Measurements from ENCODE around the gene AGMO.

The AGMO gene

DNA sequence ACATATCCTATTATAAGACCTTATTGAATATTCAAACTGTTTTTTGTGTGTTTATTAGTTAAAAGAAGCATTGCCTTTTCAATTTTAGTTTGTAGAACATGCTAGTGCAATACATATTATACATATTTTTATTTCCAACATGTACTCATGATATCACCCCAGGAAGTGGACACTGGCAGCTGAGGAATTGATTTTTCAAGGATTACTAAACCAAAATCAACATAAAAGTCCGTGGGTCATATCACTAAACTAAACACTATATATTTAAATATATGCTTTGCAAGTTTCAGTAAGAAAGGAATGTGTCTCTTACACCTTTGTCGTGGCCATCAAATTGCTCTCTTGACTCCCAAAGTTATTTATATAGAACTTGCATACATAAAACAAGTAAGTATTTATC, 185.2 kb downstream of the AGMO start:
- no peaks in the 10 kb centered on the region for H3K79me2 ChIP-seq
- no peaks in the 10 kb centered on the region for H3K27me3 ChIP-seq (ENCODE audit: control insufficient read depth, insufficient read depth, low read length)
- no peak overlapping the region for H2AFZ ChIP-seq
- H3K9me3 ChIP-seq (ENCODE audit: control insufficient read depth, low read length), result no peaks in the 10 kb centered on the region
- no peak overlapping the region for H3K4me2 ChIP-seq (ENCODE audit: low read length)
- no peaks in the 10 kb centered on the region for H3K4me1 ChIP-seq
- no peak overlapping the region for H3K27ac ChIP-seq
- H3K9ac ChIP-seq, result no peak overlapping the region
- H3K36me3 ChIP-seq (ENCODE audit: control insufficient read depth, insufficient read depth, low read length), result no peaks in the 10 kb centered on the region
- no peak overlapping the region for H3K4me3 ChIP-seq (ENCODE audit: low read depth, low read length)
- no peak for TF ChIP-seq CTCF (IDR thresholded peaks at IDR 0.05)

DNA sequence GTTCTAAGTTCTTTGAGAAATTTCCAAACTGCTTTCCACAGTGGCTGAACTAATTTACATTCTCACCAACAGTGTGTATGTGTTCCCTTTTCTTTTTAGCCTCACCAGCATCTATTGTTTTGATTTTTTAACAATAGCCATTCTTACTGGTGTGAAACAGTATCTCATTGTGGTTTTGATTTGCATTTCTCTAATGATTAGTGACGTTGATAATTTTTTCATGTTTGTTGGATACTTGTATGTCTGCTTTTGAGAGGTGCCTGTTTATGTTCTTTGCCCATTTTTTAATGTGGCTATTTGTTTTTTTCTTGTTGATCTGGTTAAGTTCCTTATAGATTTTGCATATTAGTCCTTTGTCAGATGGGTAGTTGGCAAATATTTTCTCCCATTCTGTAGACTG, 191.4 kb downstream of the AGMO start:
- Histone ChIP-seq H3K9me3 (ENCODE audit: control insufficient read depth, low read length) (no peaks in the 10 kb centered on the region), H3K79me2 (no peaks in the 10 kb centered on the region), H3K4me2 (ENCODE audit: low read length) (no peak overlapping the region), H3K4me1 (no peaks in the 10 kb centered on the region), H3K4me3 (ENCODE audit: low read depth, low read length) (no peak overlapping the region), H3K36me3 (ENCODE audit: control insufficient read depth, insufficient read depth, low read length) (no peaks in the 10 kb centered on the region), H3K27me3 (ENCODE audit: control insufficient read depth, insufficient read depth, low read length) (no peaks in the 10 kb centered on the region), H3K27ac (no peak overlapping the region), H2AFZ (no peak overlapping the region), H3K9ac (no peak overlapping the region)
- no peak for TF ChIP-seq CTCF (IDR thresholded peaks at IDR 0.05)

GRCh38 chr7:15368653-15369052, 193.2 kb downstream of the AGMO start:
- H3K27me3 ChIP-seq (ENCODE audit: control insufficient read depth, insufficient read depth, low read length), result no peaks in the 10 kb centered on the region
- no peak overlapping the region for H3K27ac ChIP-seq
- no peaks in the 10 kb centered on the region for H3K79me2 ChIP-seq
- no peak overlapping the region for H2AFZ ChIP-seq
- no peak overlapping the region for H3K4me2 ChIP-seq (ENCODE audit: low read length)
- no peaks in the 10 kb centered on the region for H3K36me3 ChIP-seq (ENCODE audit: control insufficient read depth, insufficient read depth, low read length)
- H3K4me3 ChIP-seq (ENCODE audit: low read depth, low read length), result no peak overlapping the region
- H3K9ac ChIP-seq, result no peak overlapping the region
- H3K4me1 ChIP-seq, result no peaks in the 10 kb centered on the region
- no peak for TF ChIP-seq CTCF (IDR thresholded peaks at IDR 0.05)
- H3K9me3 ChIP-seq (ENCODE audit: control insufficient read depth, low read length), result no peaks in the 10 kb centered on the region

DNA sequence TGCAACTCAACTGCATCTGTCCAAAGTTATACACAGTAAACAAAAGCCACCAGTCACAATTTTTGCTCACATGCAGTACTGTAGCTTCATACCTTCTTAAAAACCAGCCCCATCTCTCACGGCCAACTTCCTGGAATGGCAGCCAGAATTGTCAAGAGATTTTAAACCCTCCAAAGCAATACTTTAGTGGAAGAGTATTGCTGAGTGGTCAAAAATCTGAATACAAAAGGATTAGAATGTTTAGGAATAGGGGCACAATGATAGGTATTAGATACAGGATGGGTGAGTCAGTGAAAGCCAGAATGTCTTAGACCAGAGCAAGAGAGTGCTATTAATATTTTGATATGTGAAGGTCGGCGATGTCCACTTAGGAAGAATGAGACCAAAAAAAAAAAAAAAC, 193.9 kb downstream of the AGMO start:
- H3K79me2 ChIP-seq, result no peaks in the 10 kb centered on the region
- no peak overlapping the region for H3K4me2 ChIP-seq (ENCODE audit: low read length)
- no peaks in the 10 kb centered on the region for H3K27me3 ChIP-seq (ENCODE audit: control insufficient read depth, insufficient read depth, low read length)
- TF ChIP-seq CTCF (IDR thresholded peaks at IDR 0.05), result no peak
- no peaks in the 10 kb centered on the region for H3K36me3 ChIP-seq (ENCODE audit: control insufficient read depth, insufficient read depth, low read length)
- no peak overlapping the region for H2AFZ ChIP-seq
- no peak overlapping the region for H3K9ac ChIP-seq
- H3K4me3 ChIP-seq (ENCODE audit: low read depth, low read length), result no peak overlapping the region
- H3K9me3 ChIP-seq (ENCODE audit: control insufficient read depth, low read length), result no peaks in the 10 kb centered on the region
- no peaks in the 10 kb centered on the region for H3K4me1 ChIP-seq
- H3K27ac ChIP-seq, result no peak overlapping the region

DNA sequence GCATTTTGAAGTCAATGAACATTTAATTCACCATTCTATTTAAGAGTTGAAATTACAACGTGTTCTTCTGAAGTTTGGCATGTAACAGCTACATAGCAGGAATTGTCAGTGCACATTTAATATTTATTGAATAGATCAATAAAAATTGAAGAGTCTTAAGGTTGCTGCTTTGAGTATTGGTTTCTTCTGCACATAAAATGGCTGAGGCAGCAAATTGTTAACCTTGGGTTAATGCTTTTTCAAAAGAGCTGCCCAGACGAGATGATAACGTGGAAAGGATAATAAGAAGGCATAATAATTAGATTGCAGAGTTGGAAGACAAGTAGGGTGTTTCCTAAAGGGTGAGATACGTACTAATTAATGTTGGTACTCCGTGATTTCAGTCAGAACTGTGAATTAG, 203.7 kb downstream of the AGMO start:
- Histone ChIP-seq H3K27me3 (ENCODE audit: control insufficient read depth, insufficient read depth, low read length) (no peaks in the 10 kb centered on the region), H3K9ac (no peak overlapping the region), H3K27ac (no peak overlapping the region), H3K4me1 (no peaks in the 10 kb centered on the region), H3K4me2 (ENCODE audit: low read length) (no peak overlapping the region), H2AFZ (no peak overlapping the region), H3K79me2 (no peaks in the 10 kb centered on the region), H3K4me3 (ENCODE audit: low read depth, low read length) (no peak overlapping the region), H3K36me3 (ENCODE audit: control insufficient read depth, insufficient read depth, low read length) (no peaks in the 10 kb centered on the region), H3K9me3 (ENCODE audit: control insufficient read depth, low read length) (no peaks in the 10 kb centered on the region)
- TF ChIP-seq CTCF (IDR thresholded peaks at IDR 0.05), result no peak

All from parathyroid adenoma (tissue), 2 donors.